PFSK-1 (cell line): Measurements from ENCODE around the gene MEGF11.

Experiments used
- FOXP2 ChIP-seq: optimal IDR thresholded peaks from 2 replicates; pipeline ENCODE3; 2011; ENCODE audit warnings: borderline replicate concordance, control low read depth, inconsistent platforms; ENCODE audit not compliant: insufficient read depth; ENCODE audit errors: extremely low read length, extremely low read depth
- POLR2AphosphoS5 ChIP-seq: IDR thresholded peaks from 2 replicates; pipeline ENCODE4 v1.6.1; 2012; ENCODE audit warnings: low read depth, mild to moderate bottlenecking, control low read depth, low read length, moderate library complexity
- REST ChIP-seq, 2 experiments: IDR thresholded peaks; 2 replicates each; pipeline versions ENCODE4 v1.6.1 to v1.8.0; 2011 to 2012; ENCODE audit warnings: low read depth in 2 of 2, low read length in 2 of 2, control low read depth in 1 of 2, inconsistent platforms in 1 of 2, mild to moderate bottlenecking in 1 of 2, moderate library complexity in 1 of 2; ENCODE audit not compliant: insufficient read depth in 1 of 2
- SIN3A ChIP-seq: IDR thresholded peaks from 2 replicates; pipeline ENCODE4 v1.6.1; 2012; ENCODE audit warnings: mild to moderate bottlenecking, low read length, moderate library complexity, borderline replicate concordance; ENCODE audit not compliant: insufficient read depth
- TAF1 ChIP-seq: IDR thresholded peaks from 2 replicates; pipeline ENCODE4 v1.6.1; 2012; ENCODE audit warnings: low read length, control low read depth, borderline replicate concordance; ENCODE audit not compliant: insufficient read depth

Gene MEGF11

GRCh38 chr15:66264859-66265513 lies 11.4 kb upstream of the MEGF11 start:
- TF ChIP-seq TAF1 (no peak), POLR2AphosphoS5 (no peak), FOXP2 (no peak), REST (IDR thresholded peaks at IDR 0.05; ENCODE audit: insufficient read depth in 1 of 2, low read depth in 2 of 2, low read length in 2 of 2) (no peak), SIN3A (no peak)

- no peak for TF ChIP-seq SIN3A
- TF ChIP-seq TAF1: no peak
- TF ChIP-seq REST (IDR thresholded peaks at IDR 0.05; ENCODE audit: insufficient read depth in 1 of 2, low read depth in 2 of 2, low read length in 2 of 2): no peak
- no peak for TF ChIP-seq POLR2AphosphoS5
- TF ChIP-seq FOXP2: no peak
Observed at GRCh38 chr15:66261056-66261455, 7.5 kb upstream of the MEGF11 start.

- TF ChIP-seq FOXP2 (no peak), SIN3A (no peak), POLR2AphosphoS5 (no peak), REST (IDR thresholded peaks at IDR 0.05; ENCODE audit: insufficient read depth in 1 of 2, low read depth in 2 of 2, low read length in 2 of 2) (no peak), TAF1 (no peak)
Observed at GRCh38 chr15:66256692-66257091, 3.1 kb upstream of the MEGF11 start.

- TF ChIP-seq TAF1 (no peak), POLR2AphosphoS5 (no peak), SIN3A (no peak), REST (IDR thresholded peaks at IDR 0.05; ENCODE audit: insufficient read depth in 1 of 2, low read depth in 2 of 2, low read length in 2 of 2) (no peak), FOXP2 (no peak)
Observed at GRCh38 chr15:66254951-66255676, 1.6 kb upstream of the MEGF11 start.
